H1 (cell line): Measurements from ENCODE around the gene ATP5ME. TPM values are rescaled to one million over a fixed set of nuclear protein-coding genes. Genes with fewer than 3 reads are reported as not detected.

ENCODE experiments used
- CHD7 ChIP-seq: fragments of 300-600 bp; sonication (generic); IDR thresholded peaks from 2 replicates; pipeline ENCODE4 v1.7.1; 2012; ENCODE audit warnings: low read length, moderate library complexity, mild to moderate bottlenecking, inconsistent platforms; ENCODE audit not compliant: insufficient replicate concordance
- EZH2 ChIP-seq: fragments of 200-600 bp; sonication (generic); IDR thresholded peaks from 2 replicates; pipeline ENCODE4 v1.7.1; 2012; ENCODE audit warnings: low read depth, mild to moderate bottlenecking, moderate library complexity, low read length, inconsistent platforms; ENCODE audit not compliant: severe bottlenecking
- JUN ChIP-seq: IDR thresholded peaks from 2 replicates; pipeline ENCODE4 v1.6.1; 2011; ENCODE audit warnings: low read depth, mild to moderate bottlenecking, improper control_type of control experiment, low read length
- KDM1A ChIP-seq: fragments of 200-600, 300-600 bp; sonication (generic); IDR thresholded peaks from 2 replicates; pipeline ENCODE4 v1.7.1; 2016; ENCODE audit warnings: mild to moderate bottlenecking, low read length, borderline replicate concordance
- MAFK ChIP-seq: IDR thresholded peaks from 2 replicates; pipeline ENCODE4 v1.6.1; 2012; ENCODE audit warnings: low read depth, mild to moderate bottlenecking, improper control_type of control experiment, low read length
- NANOG ChIP-seq: IDR thresholded peaks from 2 replicates; pipeline ENCODE4 v1.6.1; 2011; ENCODE audit warnings: low read length, low read depth, mild to moderate bottlenecking, inconsistent platforms; ENCODE audit not compliant: insufficient read depth, poor library complexity, severe bottlenecking
- RAD21 ChIP-seq, 2 experiments: IDR thresholded peaks in 1 of 2; conservative IDR thresholded peaks in 1 of 2; 2 replicates each; pipeline ENCODE4 v1.6.1; 2011; ENCODE audit warnings: low read depth in 2 of 2, low read length in 2 of 2, improper control_type of control experiment in 1 of 2, inconsistent platforms in 1 of 2, mild to moderate bottlenecking in 1 of 2, moderate library complexity in 1 of 2
- SRF ChIP-seq: IDR thresholded peaks from 2 replicates; pipeline ENCODE4 v1.6.1; 2011; ENCODE audit warnings: mild to moderate bottlenecking, low read depth, low read length, moderate library complexity
- TBP ChIP-seq: IDR thresholded peaks from 2 replicates; pipeline ENCODE4 v1.6.1; 2011; ENCODE audit warnings: low read depth, low read length, improper control_type of control experiment
- ZNF274 ChIP-seq: IDR thresholded peaks from 2 replicates; pipeline ENCODE4 v1.7.0; 2012; ENCODE audit warnings: low read length, borderline replicate concordance; ENCODE audit errors: extremely low read depth
- polyA plus RNA-seq, 7 experiments: library from polyadenylated mRNA; depleted of rRNA in 3 of 7; stranded (reverse) in 5 of 7; unstranded in 2 of 7; fragments of >200 nt in 5 of 7; fragments of 200-250 nt in 2 of 7; gene quantifications; 1 replicate in 5 of 7; 2 replicates in 1 of 7; 4 replicates in 1 of 7; pipeline versions ENCODE4 v1.2.1 to v1.2.3, GENCODE V29; 2011 to 2013; ENCODE audit warnings: missing spikeins in 2 of 7, mixed read lengths in 2 of 7
- total RNA-seq: library from RNA; stranded (reverse); fragmentation: NEBNext Ultra II Directional; extraction: Animal tissue kit (Norgen Biotek cat#: 25700); gene quantifications from 2 replicates; pipeline ENCODE4 v1.2.1, GENCODE V29; 2021

The ATP5ME gene
- total and polyA plus RNA-seq, 2 of the 8 experiments (the other 6 are each of a cell fraction or from before 2014, with no cell fraction given): 375 to 450 TPM

- TF ChIP-seq CHD7: no peak
- TF ChIP-seq KDM1A: no peak
- no peak for TF ChIP-seq NANOG
- no peak for TF ChIP-seq ZNF274
- no peak for TF ChIP-seq MAFK
- no peak for TF ChIP-seq JUN
- no peak for TF ChIP-seq RAD21 (IDR thresholded peaks at IDR 0.05 in 1 of 2, conservative IDR thresholded peaks at IDR 0.05 in 1 of 2; ENCODE audit: low read depth in 2 of 2, low read length in 2 of 2)
- TF ChIP-seq TBP: no peak
- no peak for TF ChIP-seq EZH2
- TF ChIP-seq SRF: no peak
Measured at GRCh38 chr4:678331-679103, 4.4 kb upstream of the ATP5ME start (continued).
